ENCODE data around the gene PFKFB3. TPM values are rescaled to one million over a fixed set of nuclear protein-coding genes. Genes with fewer than 3 reads are reported as not detected.

PFKFB3 gene
- total RNA-seq, 1 experiment from 2014 or later = 58.2 TPM

- no peak for DNase-seq (ENCODE audit: low read depth)
- in situ Hi-C loops (cut with HindIII; ENCODE audit: low pct_unique_long_range_greater_than_20kb, low sequenced_read_pairs) = no loop called here
Observed at GRCh38 chr10:6300784-6301460, 98.2 kb downstream of the PFKFB3 start.

- peak; percentile 80 for DNase-seq (ENCODE audit: low read depth)
- in situ Hi-C loops (cut with HindIII; ENCODE audit: low pct_unique_long_range_greater_than_20kb, low sequenced_read_pairs) = no loop called here
Observed at GRCh38 chr10:6301488-6302075, 98.8 kb downstream of the PFKFB3 start.

Other genes with a start within 250 kb of the PFKFB3 start
- gene IL15RA, start 225.4 kb upstream of the PFKFB3 start, total RNA-seq (2014; rRNA removed; shearing (Covaris generic); ENCODE audit: low replicate concordance) = 20.9 and 49.6 TPM in 2 replicates
- gene IL2RA, start 140.6 kb upstream of the PFKFB3 start, total RNA-seq (2014; rRNA removed; shearing (Covaris generic); ENCODE audit: low replicate concordance) = not detected in 2 replicates
- 17.9 and 21.9 TPM in 2 replicates for gene RBM17, start 113.9 kb upstream of the PFKFB3 start, total RNA-seq (2014; rRNA removed; shearing (Covaris generic); ENCODE audit: low replicate concordance)